A673 (cell line): Measurements from ENCODE around the gene JMJD1C.
"Not testable (repeated sequence)": the region's sequence is repeated elsewhere in the genome, so short reads cannot be mapped to it uniquely, and the experiment has no call there.

Source experiments
- EZH2 ChIP-seq: fragments of 200-600 bp; sonication (generic); IDR thresholded peaks from 2 replicates; pipeline ENCODE4 v1.6.1; 2017; ENCODE audit warnings: borderline replicate concordance, low read depth, mild to moderate bottlenecking, mixed read lengths, antibody characterized with exemption, low read length; ENCODE audit not compliant: poor library complexity, severe bottlenecking
- TF ChIP-seq, protein P1 (sequence below): fragments of 300-800, 200-600 bp; sonication (generic); conservative IDR thresholded peaks from 2 replicates; pipeline ENCODE4 v1.5.1; 2017; ENCODE audit warnings: low read depth, mild to moderate bottlenecking, antibody characterized with exemption, low read length, moderate library complexity, mixed read lengths

DNA sequence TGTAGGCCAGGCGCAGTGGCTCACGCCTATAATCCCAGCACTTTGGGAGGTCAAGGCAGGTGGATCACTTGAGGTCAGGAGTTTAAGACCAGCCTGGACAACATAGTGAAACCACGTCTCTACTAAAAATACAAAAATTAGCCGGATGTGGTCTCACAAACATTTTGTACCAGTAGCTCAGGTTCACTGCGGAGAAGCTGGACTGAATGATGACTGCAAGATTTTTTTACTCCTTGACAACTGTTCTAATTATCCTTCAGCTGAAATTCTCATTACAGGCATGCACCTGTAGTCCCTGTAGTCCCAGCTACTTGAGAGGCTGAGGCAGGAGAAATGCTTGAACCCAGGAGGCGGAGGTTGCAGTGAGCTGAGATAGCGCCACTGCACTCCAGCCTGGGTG, 126.1 kb downstream of the JMJD1C start:
- TF ChIP-seq, protein P1, sequence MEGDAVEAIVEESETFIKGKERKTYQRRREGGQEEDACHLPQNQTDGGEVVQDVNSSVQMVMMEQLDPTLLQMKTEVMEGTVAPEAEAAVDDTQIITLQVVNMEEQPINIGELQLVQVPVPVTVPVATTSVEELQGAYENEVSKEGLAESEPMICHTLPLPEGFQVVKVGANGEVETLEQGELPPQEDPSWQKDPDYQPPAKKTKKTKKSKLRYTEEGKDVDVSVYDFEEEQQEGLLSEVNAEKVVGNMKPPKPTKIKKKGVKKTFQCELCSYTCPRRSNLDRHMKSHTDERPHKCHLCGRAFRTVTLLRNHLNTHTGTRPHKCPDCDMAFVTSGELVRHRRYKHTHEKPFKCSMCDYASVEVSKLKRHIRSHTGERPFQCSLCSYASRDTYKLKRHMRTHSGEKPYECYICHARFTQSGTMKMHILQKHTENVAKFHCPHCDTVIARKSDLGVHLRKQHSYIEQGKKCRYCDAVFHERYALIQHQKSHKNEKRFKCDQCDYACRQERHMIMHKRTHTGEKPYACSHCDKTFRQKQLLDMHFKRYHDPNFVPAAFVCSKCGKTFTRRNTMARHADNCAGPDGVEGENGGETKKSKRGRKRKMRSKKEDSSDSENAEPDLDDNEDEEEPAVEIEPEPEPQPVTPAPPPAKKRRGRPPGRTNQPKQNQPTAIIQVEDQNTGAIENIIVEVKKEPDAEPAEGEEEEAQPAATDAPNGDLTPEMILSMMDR = not testable (repeated sequence)
- TF ChIP-seq EZH2 = not testable (repeated sequence)
